A172 (cell line): ENCODE data around the gene UGT1A3. TPM values are rescaled to one million over a fixed set of nuclear protein-coding genes. Genes with fewer than 3 reads are reported as not detected.
"Not testable (repeated sequence)": the region's sequence is repeated elsewhere in the genome, so short reads cannot be mapped to it uniquely, and the experiment has no call there.

ENCODE experiments used
- DNase-seq: peaks from one replicate; pipeline ENCODE4 v3.0.0-alpha.2; 2015; ENCODE audit warnings: low spot score
- total RNA-seq: library from RNA; depleted of rRNA; stranded (reverse); fragments of >200 nt; shearing (Covaris generic); gene quantifications from 2 replicates; pipeline ENCODE4 v1.2.3, GENCODE V29; 2014

The UGT1A3 gene
- total RNA-seq, 1 experiment from 2014 or later: not detected

- DNase-seq: peak; percentile 54
Measured at GRCh38 chr2:233707940-233708644, 20.8 kb upstream of the UGT1A3 start.

- DNase-seq: peak; percentile 25
Measured at GRCh38 chr2:233708942-233709341, 19.9 kb upstream of the UGT1A3 start.

GRCh38 chr2:233711312-233712008 is 17.4 kb upstream of the UGT1A3 start:
- peak; percentile 84 for DNase-seq

GRCh38 chr2:233712611-233713261 is 16.1 kb upstream of the UGT1A3 start, which contains the start of gene UGT1A5:
TSS of gene UGT1A5 (plus strand) at chr2:233712907. CDS start at chr2:233712992, 85 bp downstream.
- no peak for DNase-seq

- no peak for DNase-seq
Measured at GRCh38 chr2:233713262-233713615, 15.6 kb upstream of the UGT1A3 start.

- no peak for DNase-seq
Measured at GRCh38 chr2:233714121-233714520, 14.7 kb upstream of the UGT1A3 start.

- no peak for DNase-seq
Measured at GRCh38 chr2:233718552-233718951, 10.3 kb upstream of the UGT1A3 start, which contains the start of gene UGT1A4. TSS of gene UGT1A4 (plus strand) at chr2:233718736. CDS start at chr2:233718821, 85 bp downstream.

- DNase-seq: not testable (repeated sequence)
Measured at GRCh38 chr2:233736868-233737653, 8.2 kb downstream of the UGT1A3 start.

GRCh38 chr2:233740870-233741269 is 12.0 kb downstream of the UGT1A3 start:
- DNase-seq: no peak

- DNase-seq: no peak
Measured at GRCh38 chr2:233743464-233744259, 14.8 kb downstream of the UGT1A3 start.

- no peak for DNase-seq
Measured at GRCh38 chr2:233745073-233745755, 16.4 kb downstream of the UGT1A3 start.

- not testable (repeated sequence) for DNase-seq
Measured at GRCh38 chr2:233745838-233746237, 17.0 kb downstream of the UGT1A3 start.

GRCh38 chr2:233746475-233747282 is 17.8 kb downstream of the UGT1A3 start:
- DNase-seq: peak; percentile 46

- DNase-seq: no peak
Measured at GRCh38 chr2:233747283-233747544, 18.4 kb downstream of the UGT1A3 start.

- DNase-seq: not testable (repeated sequence)
Measured at GRCh38 chr2:233750689-233751088, 21.8 kb downstream of the UGT1A3 start.

- not testable (repeated sequence) for DNase-seq
Measured at GRCh38 chr2:233751212-233752009, 22.6 kb downstream of the UGT1A3 start.

- DNase-seq: no peak
Measured at GRCh38 chr2:233754872-233755611, 26.2 kb downstream of the UGT1A3 start.

- no peak for DNase-seq
Measured at GRCh38 chr2:233756429-233757081, 27.7 kb downstream of the UGT1A3 start.
